Measurements from ENCODE around the gene SMAD1. TPM values are rescaled to one million over a fixed set of nuclear protein-coding genes. Genes with fewer than 3 reads are reported as not detected.

SMAD1 gene
- total RNA-seq, 1 experiment from 2014 or later: 15.4 TPM

DNA sequence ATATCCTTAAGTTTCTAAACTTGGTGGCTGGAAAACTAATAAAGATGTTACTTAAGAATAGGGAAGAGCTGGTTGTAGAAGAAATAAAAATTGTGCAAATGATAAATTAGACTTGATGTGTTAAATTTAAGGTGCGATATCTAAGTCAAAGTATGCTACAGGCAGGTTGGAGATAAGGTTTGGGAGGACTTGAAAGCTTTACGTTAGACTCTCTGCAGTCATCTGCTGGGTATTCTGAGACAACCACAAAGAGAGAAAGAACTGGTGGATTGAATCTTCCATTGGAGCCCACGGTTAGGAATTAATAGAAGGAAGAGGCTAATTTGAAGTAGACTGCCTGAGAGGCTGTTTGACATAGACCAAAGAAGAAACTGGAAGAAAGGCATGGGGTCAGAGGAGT lies 7.9 kb downstream of the SMAD1 start:
- no peak for TF ChIP-seq PRRX2 (CRISPR knock-in tag; IDR thresholded peaks at IDR 0.05)
- TF ChIP-seq FOXP4 (CRISPR knock-in tag; IDR thresholded peaks at IDR 0.05): no peak
- TF ChIP-seq CREM (CRISPR knock-in tag; IDR thresholded peaks at IDR 0.05): no peak
- no peak for TF ChIP-seq SMAD4 (CRISPR knock-in tag; IDR thresholded peaks at IDR 0.05)
- TF ChIP-seq HMGA2 (CRISPR knock-in tag; IDR thresholded peaks at IDR 0.05): no peak
- no peak for TF ChIP-seq CDX4 (CRISPR knock-in tag; IDR thresholded peaks at IDR 0.05; ENCODE audit: borderline replicate concordance)
- TF ChIP-seq ATF1 (CRISPR knock-in tag; IDR thresholded peaks at IDR 0.05): no peak
- no peak for TF ChIP-seq E2F1 (CRISPR knock-in tag; IDR thresholded peaks at IDR 0.05)
- TF ChIP-seq, protein P1, sequence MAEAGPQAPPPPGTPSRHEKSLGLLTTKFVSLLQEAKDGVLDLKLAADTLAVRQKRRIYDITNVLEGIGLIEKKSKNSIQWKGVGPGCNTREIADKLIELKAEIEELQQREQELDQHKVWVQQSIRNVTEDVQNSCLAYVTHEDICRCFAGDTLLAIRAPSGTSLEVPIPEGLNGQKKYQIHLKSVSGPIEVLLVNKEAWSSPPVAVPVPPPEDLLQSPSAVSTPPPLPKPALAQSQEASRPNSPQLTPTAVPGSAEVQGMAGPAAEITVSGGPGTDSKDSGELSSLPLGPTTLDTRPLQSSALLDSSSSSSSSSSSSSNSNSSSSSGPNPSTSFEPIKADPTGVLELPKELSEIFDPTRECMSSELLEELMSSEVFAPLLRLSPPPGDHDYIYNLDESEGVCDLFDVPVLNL (CRISPR knock-in tag; IDR thresholded peaks at IDR 0.05; ENCODE audit: borderline replicate concordance, low read depth): no peak
- TF ChIP-seq ZBTB21 (CRISPR knock-in tag; IDR thresholded peaks at IDR 0.05; ENCODE audit: borderline replicate concordance): no peak
- no peak for TF ChIP-seq SOX15 (CRISPR knock-in tag; IDR thresholded peaks at IDR 0.05)
- TF ChIP-seq ELF4 (CRISPR knock-in tag; IDR thresholded peaks at IDR 0.05; ENCODE audit: low read depth): no peak
- no peak for TF ChIP-seq NFE2L1 (CRISPR knock-in tag; IDR thresholded peaks at IDR 0.05)
- TF ChIP-seq ZNF317 (CRISPR knock-in tag; IDR thresholded peaks at IDR 0.05; ENCODE audit: borderline replicate concordance, low read depth): no peak
- H3K4me1 Mint-ChIP-seq: peaks cover 24% of the 10 kb centered on the region
- no peak overlapping the region for H3K27ac Mint-ChIP-seq
- no peaks in the 10 kb centered on the region for H3K27me3 Mint-ChIP-seq (ENCODE audit: low read depth)
- ChIA-PET CTCF (no interaction called here), POLR2A (no interaction called here)
- H3K36me3 Mint-ChIP-seq: no peaks in the 10 kb centered on the region
- H3K9me3 Mint-ChIP-seq: no peaks in the 10 kb centered on the region
- no peak overlapping the region for H3K4me3 Mint-ChIP-seq
- ATAC-seq: no peak
- DNase-seq (ENCODE audit: low spot score): no peak

DNA sequence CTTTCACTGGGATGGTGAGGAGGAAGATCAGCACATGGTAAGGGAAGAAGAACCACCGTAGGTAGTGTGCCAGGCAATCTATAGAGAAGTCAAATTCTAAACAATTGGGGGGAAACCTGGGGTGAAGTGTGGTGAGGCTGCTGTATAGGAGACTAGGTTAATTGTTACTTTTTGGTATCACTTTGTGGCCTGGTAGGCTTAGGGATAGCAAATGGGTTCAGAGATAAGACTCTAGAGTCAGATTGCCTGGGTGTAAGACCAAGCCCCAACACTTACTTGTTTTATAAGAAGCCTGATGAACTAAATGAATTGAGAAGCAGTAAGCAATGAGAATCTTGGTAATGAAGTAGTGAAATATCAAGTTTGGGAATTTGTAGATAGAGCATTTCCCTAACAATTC lies 8.7 kb downstream of the SMAD1 start:
- ChIA-PET CTCF (no interaction called here), POLR2A (no interaction called here)
- TF ChIP-seq AFF4 (CRISPR knock-in tag; IDR thresholded peaks at IDR 0.05; ENCODE audit: borderline replicate concordance) (no peak), RORB (CRISPR knock-in tag; IDR thresholded peaks at IDR 0.05) (no peak), IRF2 (CRISPR knock-in tag; IDR thresholded peaks at IDR 0.05; ENCODE audit: borderline replicate concordance, low read depth) (no peak), NR1H2 (CRISPR knock-in tag; IDR thresholded peaks at IDR 0.05) (no peak), ZNF232 (CRISPR knock-in tag; IDR thresholded peaks at IDR 0.05) (no peak), ZNF219 (CRISPR knock-in tag; IDR thresholded peaks at IDR 0.05; ENCODE audit: borderline replicate concordance) (no peak), E2F1 (CRISPR knock-in tag; IDR thresholded peaks at IDR 0.05) (no peak), SP1 (CRISPR knock-in tag; conservative IDR thresholded peaks at IDR 0.05) (no peak), HMGA2 (CRISPR knock-in tag; IDR thresholded peaks at IDR 0.05) (no peak), FOXJ3 (CRISPR knock-in tag; IDR thresholded peaks at IDR 0.05; ENCODE audit: borderline replicate concordance) (no peak)
- TF ChIP-seq, protein P2, sequence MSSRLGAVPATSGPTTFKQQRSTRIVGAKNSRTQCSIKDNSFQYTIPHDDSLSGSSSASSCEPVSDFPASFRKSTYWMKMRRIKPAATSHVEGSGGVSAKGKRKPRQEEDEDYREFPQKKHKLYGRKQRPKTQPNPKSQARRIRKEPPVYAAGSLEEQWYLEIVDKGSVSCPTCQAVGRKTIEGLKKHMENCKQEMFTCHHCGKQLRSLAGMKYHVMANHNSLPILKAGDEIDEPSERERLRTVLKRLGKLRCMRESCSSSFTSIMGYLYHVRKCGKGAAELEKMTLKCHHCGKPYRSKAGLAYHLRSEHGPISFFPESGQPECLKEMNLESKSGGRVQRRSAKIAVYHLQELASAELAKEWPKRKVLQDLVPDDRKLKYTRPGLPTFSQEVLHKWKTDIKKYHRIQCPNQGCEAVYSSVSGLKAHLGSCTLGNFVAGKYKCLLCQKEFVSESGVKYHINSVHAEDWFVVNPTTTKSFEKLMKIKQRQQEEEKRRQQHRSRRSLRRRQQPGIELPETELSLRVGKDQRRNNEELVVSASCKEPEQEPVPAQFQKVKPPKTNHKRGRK (CRISPR knock-in tag; IDR thresholded peaks at IDR 0.05; ENCODE audit: borderline replicate concordance): no peak

More for the DNA sequence above, 8.7 kb downstream of the SMAD1 start:
- H3K9me3 Mint-ChIP-seq: no peaks in the 10 kb centered on the region
- no peaks in the 10 kb centered on the region for H3K27me3 Mint-ChIP-seq (ENCODE audit: low read depth)
- no peaks in the 10 kb centered on the region for H3K36me3 Mint-ChIP-seq
- H3K27ac Mint-ChIP-seq: no peak overlapping the region
- H3K4me1 Mint-ChIP-seq: peaks cover 28% of the 10 kb centered on the region
- DNase-seq (ENCODE audit: low spot score) (no peak), ATAC-seq (no peak)
- H3K4me3 Mint-ChIP-seq: no peak overlapping the region
